OCI-LY7 (cell line): ENCODE measurements around the gene AWAT2. TPM values are rescaled to one million over a fixed set of nuclear protein-coding genes. Genes with fewer than 3 reads are reported as not detected.

Source experiments
- BruUV-seq: library from RNA; stranded (reverse); fragments of 400-500 nt; replicated peaks from 2 replicates; lab custom pipeline; 2021; lab: Mats Ljungman, UMichigan
- CTCF ChIA-PET: fragments of 300-600 bp; sonication (Branson Sonifier 250); formaldehyde crosslinking; loops from one replicate; lab custom pipeline; 2022; ENCODE audit warnings: antibody characterized with exemption; ENCODE audit not compliant: unreplicated experiment; lab: Charles Lee
- POLR2A ChIA-PET: fragments of 300-600 bp; sonication (Branson Sonifier 250); formaldehyde crosslinking; loops from one replicate; lab custom pipeline; 2022; ENCODE audit warnings: antibody characterized with exemption; lab: Charles Lee
- DNase-seq: peaks from one replicate; pipeline ENCODE4 v3.0.0-alpha.2; 2015; ENCODE audit warnings: low spot score
- H2AFZ ChIP-seq: fragments of 200-600 bp; sonication (generic), shearing (Covaris generic); 2 replicates; pipeline ENCODE4 v1.6.1; 2014; ENCODE audit warnings: mild to moderate bottlenecking, antibody characterized with exemption, low read length, moderate library complexity
- H3K27ac ChIP-seq: fragments of 200-600 bp; sonication (generic); 2 replicates; pipeline ENCODE4 v1.5.1; 2014; ENCODE audit warnings: mixed run types, low read depth, mild to moderate bottlenecking, moderate library complexity, low read length, inconsistent platforms; ENCODE audit not compliant: poor library complexity, severe bottlenecking
- H3K36me3 ChIP-seq: fragments of 200-600 bp; sonication (generic); 2 replicates; pipeline ENCODE4 v1.6.1; 2014; ENCODE audit warnings: mild to moderate bottlenecking, antibody characterized with exemption, low read length, moderate library complexity, mixed read lengths; ENCODE audit not compliant: insufficient read depth
- H3K4me1 ChIP-seq: fragments of 200-600 bp; sonication (generic); 2 replicates; pipeline ENCODE4 v1.5.1; 2014; ENCODE audit warnings: mild to moderate bottlenecking, low read length; ENCODE audit not compliant: insufficient read depth, poor library complexity, severe bottlenecking
- H3K4me2 ChIP-seq: fragments of 200-600 bp; sonication (generic); 2 replicates; pipeline ENCODE4 v1.6.1; 2014; ENCODE audit warnings: mild to moderate bottlenecking, low read length
- H3K4me3 ChIP-seq: fragments of 200-600 bp; sonication (generic); 2 replicates; pipeline ENCODE4 v1.5.1; 2014; ENCODE audit warnings: mild to moderate bottlenecking, low read depth, low read length; ENCODE audit not compliant: poor library complexity, severe bottlenecking
- H3K79me2 ChIP-seq: fragments of 200-600 bp; sonication (generic); 2 replicates; pipeline ENCODE4 v1.6.1; 2016; ENCODE audit warnings: low read depth, mild to moderate bottlenecking, low read length, moderate library complexity, mixed read lengths; ENCODE audit not compliant: insufficient read depth
- H3K9me2 ChIP-seq: fragments of 200-600 bp; sonication (generic); 2 replicates; pipeline ENCODE4 v1.6.1; 2016; ENCODE audit warnings: mild to moderate bottlenecking, low read length, mixed read lengths; ENCODE audit not compliant: insufficient read depth
- H3K9me3 ChIP-seq: fragments of 200-600 bp; sonication (generic); 2 replicates; pipeline ENCODE4 v1.6.1; 2014; ENCODE audit warnings: mild to moderate bottlenecking, mixed run types, low read length, mixed read lengths
- H4K20me1 ChIP-seq: fragments of 200-600 bp; sonication (generic); 2 replicates; pipeline ENCODE4 v1.6.1; 2014; ENCODE audit warnings: mild to moderate bottlenecking, antibody characterized with exemption, low read length, moderate library complexity, mixed read lengths; ENCODE audit not compliant: insufficient read depth
- CTCF ChIP-seq: fragments of 200-600 bp; sonication (generic); conservative IDR thresholded peaks from 2 replicates; pipeline ENCODE4 v1.5.1; 2014; ENCODE audit warnings: mild to moderate bottlenecking, antibody characterized with exemption, low read length, moderate library complexity, mixed read lengths
- EZH2phosphoT487 ChIP-seq: fragments of 200-600 bp; sonication (generic); IDR thresholded peaks from 2 replicates; pipeline ENCODE4 v1.6.1; 2018; ENCODE audit warnings: low read depth, borderline replicate concordance, mild to moderate bottlenecking, mixed run types, antibody characterized with exemption, low read length, moderate library complexity, mixed read lengths
- intact Hi-C: fragments of 100-400 bp; cut with micrococcal nuclease; formaldehyde crosslinking; loops from one replicate; pipeline ENCODE4 v1.10.0; 2022; ENCODE audit not compliant: unreplicated experiment
- total RNA-seq, 2 experiments: library from RNA; depleted of rRNA in 1 of 2; stranded (reverse); fragments of >200 nt in 1 of 2; shearing (Covaris generic) in 1 of 2; gene quantifications; 2 replicates each; pipeline ENCODE4 v1.2.3, GENCODE V29; 2014 to 2022

The AWAT2 gene
- total RNA-seq, 2 experiments from 2014 or later = not detected

GRCh38 chrX:70089604-70090297 lies 40.0 kb upstream of the AWAT2 start:
- Histone ChIP-seq H3K4me3 (no peak overlapping the region), H3K9me3 (no peaks in the 10 kb centered on the region), H4K20me1 (no peaks in the 10 kb centered on the region), H3K9me2 (no peaks in the 10 kb centered on the region), H3K79me2 (no peaks in the 10 kb centered on the region), H2AFZ (no peak overlapping the region), H3K36me3 (no peaks in the 10 kb centered on the region), H3K4me2 (no peak overlapping the region), H3K27ac (no peak overlapping the region), H3K4me1 (no peaks in the 10 kb centered on the region)
- intact Hi-C loops = loop anchor here (10.0 kb wide), 1 partner anchor 665 kb away; no protein-coding TSS in a partner anchor
- no peak for DNase-seq
- no peak for TF ChIP-seq CTCF
- no peak for TF ChIP-seq EZH2phosphoT487
- CTCF ChIA-PET = no interaction called here
- no TSS peak for BruUV-seq
- POLR2A ChIA-PET = no interaction called here

GRCh38 chrX:70088751-70089150 lies 39.0 kb upstream of the AWAT2 start:
- Histone ChIP-seq H3K27ac (no peak overlapping the region), H3K36me3 (no peaks in the 10 kb centered on the region), H3K9me3 (no peaks in the 10 kb centered on the region), H3K4me2 (no peak overlapping the region), H3K9me2 (no peaks in the 10 kb centered on the region), H3K79me2 (no peaks in the 10 kb centered on the region), H4K20me1 (no peaks in the 10 kb centered on the region), H3K4me1 (no peaks in the 10 kb centered on the region), H2AFZ (no peak overlapping the region), H3K4me3 (no peak overlapping the region)
- no peak for TF ChIP-seq CTCF
- no peak for TF ChIP-seq EZH2phosphoT487
- intact Hi-C loops = no loop called here
- ChIA-PET CTCF (no interaction called here), POLR2A (interaction anchor here (0.6 kb wide), 1 partner anchor 20 kb away, joined by 3 read pairs; no protein-coding TSS in a partner anchor)
- BruUV-seq = no TSS peak
- DNase-seq = no peak
